ENCODE results near the gene GP5. TPM values are rescaled to one million over a fixed set of nuclear protein-coding genes. Genes with fewer than 3 reads are reported as not detected.

The GP5 gene
- total and polyA plus RNA-seq, 9 of the 15 experiments (the other 6 are each of a cell fraction or from before 2014, with no cell fraction given): 0.03 to 0.04 (median 0.04) TPM; not detected in 6

DNA sequence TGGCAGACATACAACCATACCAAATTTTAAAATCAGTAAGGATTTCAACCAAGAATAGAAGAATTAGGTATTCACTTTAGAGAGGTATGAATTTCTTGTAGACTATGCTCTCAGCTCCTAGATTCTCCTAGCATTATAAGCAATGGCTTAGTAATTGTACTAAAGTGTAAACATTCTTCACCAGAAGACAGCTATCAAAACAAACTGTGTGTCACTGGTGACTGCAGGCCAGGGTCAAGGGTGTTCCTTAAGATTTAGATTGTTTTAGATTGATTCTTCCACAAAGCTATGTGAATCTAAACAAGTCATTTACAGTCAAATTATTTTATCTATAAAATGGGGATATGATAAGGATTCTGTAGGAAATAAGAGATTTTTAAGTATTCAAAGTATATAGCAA lies 23.1 kb upstream of the GP5 start (continued):
- TF ChIP-seq, protein P1, sequence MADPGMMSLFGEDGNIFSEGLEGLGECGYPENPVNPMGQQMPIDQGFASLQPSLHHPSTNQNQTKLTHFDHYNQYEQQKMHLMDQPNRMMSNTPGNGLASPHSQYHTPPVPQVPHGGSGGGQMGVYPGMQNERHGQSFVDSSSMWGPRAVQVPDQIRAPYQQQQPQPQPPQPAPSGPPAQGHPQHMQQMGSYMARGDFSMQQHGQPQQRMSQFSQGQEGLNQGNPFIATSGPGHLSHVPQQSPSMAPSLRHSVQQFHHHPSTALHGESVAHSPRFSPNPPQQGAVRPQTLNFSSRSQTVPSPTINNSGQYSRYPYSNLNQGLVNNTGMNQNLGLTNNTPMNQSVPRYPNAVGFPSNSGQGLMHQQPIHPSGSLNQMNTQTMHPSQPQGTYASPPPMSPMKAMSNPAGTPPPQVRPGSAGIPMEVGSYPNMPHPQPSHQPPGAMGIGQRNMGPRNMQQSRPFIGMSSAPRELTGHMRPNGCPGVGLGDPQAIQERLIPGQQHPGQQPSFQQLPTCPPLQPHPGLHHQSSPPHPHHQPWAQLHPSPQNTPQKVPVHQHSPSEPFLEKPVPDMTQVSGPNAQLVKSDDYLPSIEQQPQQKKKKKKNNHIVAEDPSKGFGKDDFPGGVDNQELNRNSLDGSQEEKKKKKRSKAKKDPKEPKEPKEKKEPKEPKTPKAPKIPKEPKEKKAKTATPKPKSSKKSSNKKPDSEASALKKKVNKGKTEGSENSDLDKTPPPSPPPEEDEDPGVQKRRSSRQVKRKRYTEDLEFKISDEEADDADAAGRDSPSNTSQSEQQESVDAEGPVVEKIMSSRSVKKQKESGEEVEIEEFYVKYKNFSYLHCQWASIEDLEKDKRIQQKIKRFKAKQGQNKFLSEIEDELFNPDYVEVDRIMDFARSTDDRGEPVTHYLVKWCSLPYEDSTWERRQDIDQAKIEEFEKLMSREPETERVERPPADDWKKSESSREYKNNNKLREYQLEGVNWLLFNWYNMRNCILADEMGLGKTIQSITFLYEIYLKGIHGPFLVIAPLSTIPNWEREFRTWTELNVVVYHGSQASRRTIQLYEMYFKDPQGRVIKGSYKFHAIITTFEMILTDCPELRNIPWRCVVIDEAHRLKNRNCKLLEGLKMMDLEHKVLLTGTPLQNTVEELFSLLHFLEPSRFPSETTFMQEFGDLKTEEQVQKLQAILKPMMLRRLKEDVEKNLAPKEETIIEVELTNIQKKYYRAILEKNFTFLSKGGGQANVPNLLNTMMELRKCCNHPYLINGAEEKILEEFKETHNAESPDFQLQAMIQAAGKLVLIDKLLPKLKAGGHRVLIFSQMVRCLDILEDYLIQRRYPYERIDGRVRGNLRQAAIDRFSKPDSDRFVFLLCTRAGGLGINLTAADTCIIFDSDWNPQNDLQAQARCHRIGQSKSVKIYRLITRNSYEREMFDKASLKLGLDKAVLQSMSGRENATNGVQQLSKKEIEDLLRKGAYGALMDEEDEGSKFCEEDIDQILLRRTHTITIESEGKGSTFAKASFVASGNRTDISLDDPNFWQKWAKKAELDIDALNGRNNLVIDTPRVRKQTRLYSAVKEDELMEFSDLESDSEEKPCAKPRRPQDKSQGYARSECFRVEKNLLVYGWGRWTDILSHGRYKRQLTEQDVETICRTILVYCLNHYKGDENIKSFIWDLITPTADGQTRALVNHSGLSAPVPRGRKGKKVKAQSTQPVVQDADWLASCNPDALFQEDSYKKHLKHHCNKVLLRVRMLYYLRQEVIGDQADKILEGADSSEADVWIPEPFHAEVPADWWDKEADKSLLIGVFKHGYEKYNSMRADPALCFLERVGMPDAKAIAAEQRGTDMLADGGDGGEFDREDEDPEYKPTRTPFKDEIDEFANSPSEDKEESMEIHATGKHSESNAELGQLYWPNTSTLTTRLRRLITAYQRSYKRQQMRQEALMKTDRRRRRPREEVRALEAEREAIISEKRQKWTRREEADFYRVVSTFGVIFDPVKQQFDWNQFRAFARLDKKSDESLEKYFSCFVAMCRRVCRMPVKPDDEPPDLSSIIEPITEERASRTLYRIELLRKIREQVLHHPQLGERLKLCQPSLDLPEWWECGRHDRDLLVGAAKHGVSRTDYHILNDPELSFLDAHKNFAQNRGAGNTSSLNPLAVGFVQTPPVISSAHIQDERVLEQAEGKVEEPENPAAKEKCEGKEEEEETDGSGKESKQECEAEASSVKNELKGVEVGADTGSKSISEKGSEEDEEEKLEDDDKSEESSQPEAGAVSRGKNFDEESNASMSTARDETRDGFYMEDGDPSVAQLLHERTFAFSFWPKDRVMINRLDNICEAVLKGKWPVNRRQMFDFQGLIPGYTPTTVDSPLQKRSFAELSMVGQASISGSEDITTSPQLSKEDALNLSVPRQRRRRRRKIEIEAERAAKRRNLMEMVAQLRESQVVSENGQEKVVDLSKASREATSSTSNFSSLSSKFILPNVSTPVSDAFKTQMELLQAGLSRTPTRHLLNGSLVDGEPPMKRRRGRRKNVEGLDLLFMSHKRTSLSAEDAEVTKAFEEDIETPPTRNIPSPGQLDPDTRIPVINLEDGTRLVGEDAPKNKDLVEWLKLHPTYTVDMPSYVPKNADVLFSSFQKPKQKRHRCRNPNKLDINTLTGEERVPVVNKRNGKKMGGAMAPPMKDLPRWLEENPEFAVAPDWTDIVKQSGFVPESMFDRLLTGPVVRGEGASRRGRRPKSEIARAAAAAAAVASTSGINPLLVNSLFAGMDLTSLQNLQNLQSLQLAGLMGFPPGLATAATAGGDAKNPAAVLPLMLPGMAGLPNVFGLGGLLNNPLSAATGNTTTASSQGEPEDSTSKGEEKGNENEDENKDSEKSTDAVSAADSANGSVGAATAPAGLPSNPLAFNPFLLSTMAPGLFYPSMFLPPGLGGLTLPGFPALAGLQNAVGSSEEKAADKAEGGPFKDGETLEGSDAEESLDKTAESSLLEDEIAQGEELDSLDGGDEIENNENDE (IDR thresholded peaks at IDR 0.05; ENCODE audit: low read depth, low read length): no peak
- TF ChIP-seq MCM3 (IDR thresholded peaks at IDR 0.05) (no peak), TAF15 (IDR thresholded peaks at IDR 0.05; ENCODE audit: low read depth, low read length) (no peak), HLTF (IDR thresholded peaks at IDR 0.05) (no peak), SUPT5H (IDR thresholded peaks at IDR 0.05) (no peak), GMEB1 (CRISPR knock-in tag; IDR thresholded peaks at IDR 0.05) (no peak), BMI1 (IDR thresholded peaks at IDR 0.05; ENCODE audit: low read length) (no peak), E2F8 (IDR thresholded peaks at IDR 0.05; ENCODE audit: low read depth, partially characterized antibody) (no peak), MEF2A (IDR thresholded peaks at IDR 0.05; ENCODE audit: control insufficient read depth, low read depth, low read length) (no peak), NFYB (IDR thresholded peaks at IDR 0.05; ENCODE audit: extremely low read depth, insufficient read length) (no peak)
- TF ChIP-seq, protein P2, sequence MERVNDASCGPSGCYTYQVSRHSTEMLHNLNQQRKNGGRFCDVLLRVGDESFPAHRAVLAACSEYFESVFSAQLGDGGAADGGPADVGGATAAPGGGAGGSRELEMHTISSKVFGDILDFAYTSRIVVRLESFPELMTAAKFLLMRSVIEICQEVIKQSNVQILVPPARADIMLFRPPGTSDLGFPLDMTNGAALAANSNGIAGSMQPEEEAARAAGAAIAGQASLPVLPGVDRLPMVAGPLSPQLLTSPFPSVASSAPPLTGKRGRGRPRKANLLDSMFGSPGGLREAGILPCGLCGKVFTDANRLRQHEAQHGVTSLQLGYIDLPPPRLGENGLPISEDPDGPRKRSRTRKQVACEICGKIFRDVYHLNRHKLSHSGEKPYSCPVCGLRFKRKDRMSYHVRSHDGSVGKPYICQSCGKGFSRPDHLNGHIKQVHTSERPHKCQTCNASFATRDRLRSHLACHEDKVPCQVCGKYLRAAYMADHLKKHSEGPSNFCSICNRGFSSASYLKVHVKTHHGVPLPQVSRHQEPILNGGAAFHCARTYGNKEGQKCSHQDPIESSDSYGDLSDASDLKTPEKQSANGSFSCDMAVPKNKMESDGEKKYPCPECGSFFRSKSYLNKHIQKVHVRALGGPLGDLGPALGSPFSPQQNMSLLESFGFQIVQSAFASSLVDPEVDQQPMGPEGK (CRISPR knock-in tag; IDR thresholded peaks at IDR 0.05; ENCODE audit: borderline replicate concordance): no peak

Measured in K562 (cell line).